Caco-2 (cell line): Measurements from ENCODE around the gene SELENOI. TPM values are rescaled to one million over a fixed set of nuclear protein-coding genes. Genes with fewer than 3 reads are reported as not detected.
A peak's percentile ranks its signal among the peaks of the same experiment; 100 is the strongest.

Experiments
- BruUV-seq: library from RNA; stranded (reverse); fragments of 400-500 nt; replicated peaks from 2 replicates; lab custom pipeline; 2021; lab: Mats Ljungman, UMichigan
- CTCF ChIA-PET: fragments of 300-600 bp; sonication (Branson Sonifier 250); formaldehyde crosslinking; loops from one replicate; lab custom pipeline; 2022; ENCODE audit warnings: antibody characterized with exemption; lab: Charles Lee
- POLR2A ChIA-PET: fragments of 300-600 bp; sonication (Branson Sonifier 250); formaldehyde crosslinking; loops from one replicate; lab custom pipeline; 2022; ENCODE audit warnings: antibody characterized with exemption; lab: Charles Lee
- DNase-seq, 2 experiments: peaks; one replicate each; pipeline versions ENCODE4 v3.0.0 to v3.0.0-alpha.2; 2020 to 2022
- H3K27me3 ChIP-seq: replicated peaks from 2 replicates; pipeline ENCODE4 v1.6.0; 2011; ENCODE audit warnings: low read length; ENCODE audit not compliant: control insufficient read depth, insufficient read depth
- H3K36me3 ChIP-seq: 2 replicates; pipeline ENCODE4 v1.5.1; 2011; ENCODE audit warnings: low read length; ENCODE audit not compliant: control insufficient read depth, insufficient read depth
- H3K4me1 ChIP-seq: fragments of 250-450 bp; sonication (Bioruptor Pico); 2 replicates; pipeline ENCODE4 v1.5.1; 2020; ENCODE audit warnings: mild to moderate bottlenecking
- H3K4me3 ChIP-seq: 2 replicates; pipeline ENCODE4 v1.5.1; 2011; ENCODE audit warnings: low read depth, mild to moderate bottlenecking, control low read depth, low read length
- H3K9me3 ChIP-seq: fragments of 250-450 bp; sonication (Bioruptor Pico); 2 replicates; pipeline ENCODE4 v1.5.1; 2020; ENCODE audit warnings: mild to moderate bottlenecking, moderate library complexity
- H3K27ac Mint-ChIP-seq: one replicate; pipeline ENCODE4 v1.8.0; 2022; ENCODE audit warnings: mixed read lengths; ENCODE audit not compliant: unreplicated experiment
- H3K27me3 Mint-ChIP-seq: one replicate; pipeline ENCODE4 v1.8.0; 2022; ENCODE audit warnings: mixed read lengths; ENCODE audit not compliant: insufficient read depth, unreplicated experiment
- H3K36me3 Mint-ChIP-seq: one replicate; pipeline ENCODE4 v1.8.0; 2022; ENCODE audit warnings: mild to moderate bottlenecking, mixed read lengths; ENCODE audit not compliant: insufficient read depth, unreplicated experiment
- H3K4me1 Mint-ChIP-seq: one replicate; pipeline ENCODE4 v1.8.0; 2022; ENCODE audit warnings: low read depth, mixed read lengths; ENCODE audit not compliant: unreplicated experiment
- H3K4me3 Mint-ChIP-seq: one replicate; pipeline ENCODE4 v1.8.0; 2022; ENCODE audit warnings: mild to moderate bottlenecking, moderate library complexity, mixed read lengths; ENCODE audit not compliant: unreplicated experiment
- H3K9me3 Mint-ChIP-seq: one replicate; pipeline ENCODE4 v1.8.0; 2022; ENCODE audit warnings: mixed read lengths; ENCODE audit not compliant: unreplicated experiment
- CTCF ChIP-seq, 2 experiments: fragments of 200-600 bp in 1 of 2; IDR thresholded peaks; 1 replicate in 1 of 2; 2 replicates in 1 of 2; pipeline versions ENCODE4 v1.5.1 to v1.8.0; 2011 to 2022; ENCODE audit warnings: antibody characterized with exemption in 1 of 2, control low read depth in 1 of 2, inconsistent platforms in 1 of 2, low read depth in 1 of 2, low read length in 1 of 2, mild to moderate bottlenecking in 1 of 2, moderate library complexity in 1 of 2; ENCODE audit not compliant: insufficient read depth in 1 of 2, severe bottlenecking in 1 of 2, unreplicated experiment in 1 of 2
- intact Hi-C: fragments of 100-400 bp; cut with micrococcal nuclease; formaldehyde crosslinking; loops from one replicate; pipeline ENCODE4 v1.10.0; 2022; ENCODE audit not compliant: unreplicated experiment
- total RNA-seq: library from RNA; stranded (reverse); gene quantifications from 2 replicates; pipeline ENCODE4 v1.2.3, GENCODE V29; 2022

SELENOI gene
- total RNA-seq, 1 experiment from 2014 or later: 68.9 TPM

GRCh38 chr2:26340831-26341230, 5.1 kb upstream of the SELENOI start:
- H3K27me3 ChIP-seq: no peaks in the 10 kb centered on the region
- peaks cover 34% of the 10 kb centered on the region for H3K4me1 ChIP-seq
- intact Hi-C loops: loop anchor here (10.0 kb wide), 1 partner anchor 466 kb away; the partner anchor contains the start of gene ASXL2
- Mint-ChIP-seq H3K27ac (peak overlapping the region; percentile 77), H3K4me1 (peaks cover 27% of the 10 kb centered on the region), H3K9me3 (no peaks in the 10 kb centered on the region), H3K36me3 (peaks cover 7% of the 10 kb centered on the region), H3K4me3 (no peak overlapping the region), H3K27me3 (no peaks in the 10 kb centered on the region)
- ChIA-PET POLR2A (no interaction called here), CTCF (no interaction called here)
- peak in 1 of 2 experiments; percentile 31 for DNase-seq
- no peaks in the 10 kb centered on the region for H3K36me3 ChIP-seq
- TF ChIP-seq CTCF (IDR thresholded peaks at IDR 0.05; ENCODE audit: insufficient read depth in 1 of 2, low read depth in 1 of 2, low read length in 1 of 2, severe bottlenecking in 1 of 2, unreplicated experiment in 1 of 2): no peak
- BruUV-seq: no TSS peak
- no peak overlapping the region for H3K4me3 ChIP-seq
- no peaks in the 10 kb centered on the region for H3K9me3 ChIP-seq

GRCh38 chr2:26344581-26345282, 1.2 kb upstream of the SELENOI start:
- intact Hi-C loops: loop anchor here (2.0 to 10.0 kb wide), 2 partner anchors 112 to 470 kb away; partner anchors contain the start of gene ASXL2
- Mint-ChIP-seq H3K36me3 (peaks cover 22% of the 10 kb centered on the region), H3K4me3 (peak overlapping the region; percentile 100), H3K4me1 (peaks cover 36% of the 10 kb centered on the region), H3K9me3 (no peaks in the 10 kb centered on the region), H3K27me3 (no peaks in the 10 kb centered on the region), H3K27ac (peak overlapping the region; percentile 100)
- no peak for TF ChIP-seq CTCF (IDR thresholded peaks at IDR 0.05; ENCODE audit: insufficient read depth in 1 of 2, low read depth in 1 of 2, low read length in 1 of 2, severe bottlenecking in 1 of 2, unreplicated experiment in 1 of 2)
- CTCF ChIA-PET: interaction anchor here (0.9 kb wide), 1 partner anchor 124 kb away, joined by 3 read pairs; no protein-coding TSS in a partner anchor
- POLR2A ChIA-PET: interaction anchor here (0.5 to 1.4 kb wide), 4 partner anchors 10 to 112 kb away, joined by 3 to 6 read pairs (median 4); no protein-coding TSS in a partner anchor
- H3K36me3 ChIP-seq: no peaks in the 10 kb centered on the region
- DNase-seq: peak; percentile 71 to 80
- no TSS peak for BruUV-seq
- H3K9me3 ChIP-seq: no peaks in the 10 kb centered on the region
- no peaks in the 10 kb centered on the region for H3K27me3 ChIP-seq
- peak overlapping the region; percentile 50 for H3K4me3 ChIP-seq
- peaks cover 40% of the 10 kb centered on the region for H3K4me1 ChIP-seq

GRCh38 chr2:26345283-26345544, 729 bp upstream of the SELENOI start:
- POLR2A ChIA-PET: interaction anchor here (0.5 to 1.4 kb wide), 8 partner anchors 12 to 1304 kb away, joined by 3 to 11 read pairs (median 4); partner anchors contain the start of genes HADHA and HADHB
- Histone ChIP-seq H3K4me1 (peaks cover 35% of the 10 kb centered on the region), H3K36me3 (no peaks in the 10 kb centered on the region), H3K27me3 (no peaks in the 10 kb centered on the region), H3K4me3 (peak overlapping the region; percentile 50), H3K9me3 (no peaks in the 10 kb centered on the region)
- H3K4me1 Mint-ChIP-seq: peaks cover 31% of the 10 kb centered on the region
- H3K36me3 Mint-ChIP-seq: peaks cover 22% of the 10 kb centered on the region
- intact Hi-C loops: loop anchor here (2.0 to 10.0 kb wide), 2 partner anchors 112 to 470 kb away; partner anchors contain the start of gene ASXL2
- no peak for DNase-seq
- H3K9me3 Mint-ChIP-seq: no peaks in the 10 kb centered on the region
- no peaks in the 10 kb centered on the region for H3K27me3 Mint-ChIP-seq
- H3K27ac Mint-ChIP-seq: peak overlapping the region; percentile 100
- peak overlapping the region; percentile 100 for H3K4me3 Mint-ChIP-seq
- no peak for TF ChIP-seq CTCF (IDR thresholded peaks at IDR 0.05; ENCODE audit: insufficient read depth in 1 of 2, low read depth in 1 of 2, low read length in 1 of 2, severe bottlenecking in 1 of 2, unreplicated experiment in 1 of 2)
- CTCF ChIA-PET: interaction anchor here (0.7 to 0.9 kb wide), 2 partner anchors 12 to 124 kb away, joined by 3 read pairs; no protein-coding TSS in a partner anchor
- BruUV-seq: TSS peak; percentile 97
